ENCODE measurements around the gene PARD3B. TPM values are rescaled to one million over a fixed set of nuclear protein-coding genes. Genes with fewer than 3 reads are reported as not detected.
A peak's percentile ranks its signal among the peaks of the same experiment; 100 is the strongest.

The PARD3B gene
- total and polyA plus RNA-seq, 5 donors = 3.0 to 18.6 (median 15.6) TPM

DNA sequence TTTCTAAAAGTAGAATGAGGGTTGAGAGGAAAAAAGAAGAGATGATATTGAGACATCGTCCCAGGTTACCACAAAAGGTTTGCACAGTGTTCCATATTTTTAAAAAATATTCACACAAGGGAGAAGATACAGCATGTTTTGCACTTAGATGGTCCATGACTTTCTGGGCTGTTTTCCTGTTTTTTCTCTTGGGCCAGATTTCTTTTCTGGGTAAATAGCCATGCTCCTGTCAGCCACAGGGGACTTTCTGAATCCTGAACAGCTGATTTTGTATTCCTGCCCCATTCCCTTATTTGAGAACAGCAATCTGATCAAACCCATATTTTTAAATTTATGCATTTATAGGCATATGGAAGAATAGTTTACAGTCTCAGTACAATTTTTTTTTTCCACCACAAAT is 951.1 kb downstream of the PARD3B start:
- H3K4me3 ChIP-seq (ENCODE audit: low read length) = no peak overlapping the region
- intact Hi-C loops (cut with DNase I) = no loop called here
- no peak overlapping the region for H3K27ac ChIP-seq (ENCODE audit: low read length)
- ATAC-seq = peak in 1 of 2 donors; percentile 59
- WGBS = 71% methylated on average over 1 of the region's 1 CpG
- DNase-seq = no peak
- no peaks in the 10 kb centered on the region for H3K27me3 ChIP-seq (ENCODE audit: control insufficient read depth, insufficient read depth)
- no peaks in the 10 kb centered on the region for H3K9me3 ChIP-seq (ENCODE audit: control insufficient read depth, low read length)
- no peaks in the 10 kb centered on the region for H3K4me1 ChIP-seq (ENCODE audit: control insufficient read depth, insufficient read depth, low read length)

DNA sequence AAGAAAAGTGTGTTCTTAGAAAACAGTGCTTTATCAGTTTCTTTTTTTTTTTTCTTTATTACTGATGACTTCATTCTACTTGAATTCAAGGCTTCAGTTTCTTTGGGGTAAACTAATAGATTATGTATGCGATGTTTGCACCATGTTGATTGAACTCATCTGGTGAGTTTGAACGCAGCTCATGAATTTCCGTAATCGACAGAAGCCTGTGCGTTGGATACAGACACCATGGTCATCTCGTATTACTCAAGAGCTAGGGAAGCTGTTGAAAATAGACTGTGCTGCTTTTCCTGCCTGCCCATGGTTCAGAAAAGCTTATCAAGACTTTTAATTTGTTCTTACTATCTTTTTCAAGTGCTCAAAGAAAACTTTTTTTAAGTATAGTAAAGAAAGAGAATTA is 951.5 kb downstream of the PARD3B start:
- Histone ChIP-seq H3K27me3 (ENCODE audit: control insufficient read depth, insufficient read depth) (no peaks in the 10 kb centered on the region), H3K9me3 (ENCODE audit: control insufficient read depth, low read length) (no peaks in the 10 kb centered on the region), H3K4me1 (ENCODE audit: control insufficient read depth, insufficient read depth, low read length) (no peaks in the 10 kb centered on the region), H3K4me3 (ENCODE audit: low read length) (no peak overlapping the region), H3K27ac (ENCODE audit: low read length) (no peak overlapping the region)
- ATAC-seq (peak in 1 of 2 donors; percentile 72), DNase-seq (no peak)
- 56% methylated on average over 6 of the region's 6 CpGs for WGBS
- intact Hi-C loops (cut with DNase I) = no loop called here

DNA sequence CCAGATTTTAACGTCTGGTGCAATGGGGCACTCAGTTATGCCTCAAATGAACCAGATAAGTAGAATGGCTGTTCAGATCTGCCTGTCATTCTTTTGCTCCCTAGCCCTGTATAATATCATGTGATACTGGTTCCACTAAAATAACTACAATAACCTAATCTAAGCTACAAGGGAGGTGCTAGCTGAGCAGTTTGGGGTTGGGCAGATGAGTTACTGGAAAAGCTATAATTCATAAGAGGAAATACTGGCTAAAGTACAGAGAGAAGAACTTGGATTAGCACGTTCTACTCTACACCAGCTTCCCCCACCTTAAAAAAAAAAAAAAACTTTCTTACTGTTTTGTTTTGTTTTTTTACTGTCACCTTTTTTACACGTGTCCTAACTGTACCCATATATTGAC is 953.7 kb downstream of the PARD3B start:
- no peaks in the 10 kb centered on the region for H3K9me3 ChIP-seq (ENCODE audit: control insufficient read depth, low read length)
- no peak overlapping the region for H3K4me3 ChIP-seq (ENCODE audit: low read length)
- intact Hi-C loops (cut with DNase I) = no loop called here
- ATAC-seq (no peak), DNase-seq (no peak)
- H3K27ac ChIP-seq (ENCODE audit: low read length) = no peak overlapping the region
- WGBS = 84% methylated on average over 3 of the region's 3 CpGs
- H3K27me3 ChIP-seq (ENCODE audit: control insufficient read depth, insufficient read depth) = no peaks in the 10 kb centered on the region
- H3K4me1 ChIP-seq (ENCODE audit: control insufficient read depth, insufficient read depth, low read length) = no peaks in the 10 kb centered on the region

DNA sequence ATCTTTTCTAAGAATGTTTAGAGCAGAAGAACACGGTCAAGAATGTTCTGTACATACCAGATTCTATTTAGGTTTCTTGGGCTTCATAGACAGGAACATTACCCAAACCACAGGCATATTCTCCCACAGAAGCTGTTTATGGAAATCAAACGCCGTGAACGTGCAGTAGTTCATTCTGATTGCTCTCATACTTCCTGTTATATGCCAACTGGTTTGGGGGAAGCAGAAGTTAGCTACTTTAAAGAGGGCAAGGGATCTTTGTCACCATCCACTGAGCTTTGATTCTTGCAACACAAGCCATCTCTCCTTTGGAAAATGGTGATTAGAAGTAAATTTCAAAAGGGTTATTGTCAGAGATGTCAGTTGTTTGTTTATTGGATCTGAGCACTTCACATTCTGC is 954.8 kb downstream of the PARD3B start:
- Histone ChIP-seq H3K27ac (ENCODE audit: low read length) (no peak overlapping the region), H3K4me3 (ENCODE audit: low read length) (no peak overlapping the region), H3K9me3 (ENCODE audit: control insufficient read depth, low read length) (no peaks in the 10 kb centered on the region), H3K4me1 (ENCODE audit: control insufficient read depth, insufficient read depth, low read length) (no peaks in the 10 kb centered on the region), H3K27me3 (ENCODE audit: control insufficient read depth, insufficient read depth) (no peaks in the 10 kb centered on the region)
- 76% methylated on average over 4 of the region's 4 CpGs for WGBS
- no peak for ATAC-seq
- intact Hi-C loops (cut with DNase I) = no loop called here
- no peak for DNase-seq

GRCh38 chr2:205500951-205501350 is 955.7 kb downstream of the PARD3B start:
- no peak overlapping the region for H3K27ac ChIP-seq (ENCODE audit: low read length)
- WGBS = 96% methylated on average over 6 of the region's 6 CpGs
- DNase-seq (no peak), ATAC-seq (no peak)
- no peaks in the 10 kb centered on the region for H3K9me3 ChIP-seq (ENCODE audit: control insufficient read depth, low read length)
- H3K27me3 ChIP-seq (ENCODE audit: control insufficient read depth, insufficient read depth) = no peaks in the 10 kb centered on the region
- no peaks in the 10 kb centered on the region for H3K4me1 ChIP-seq (ENCODE audit: control insufficient read depth, insufficient read depth, low read length)
- intact Hi-C loops (cut with DNase I) = no loop called here
- H3K4me3 ChIP-seq (ENCODE audit: low read length) = no peak overlapping the region

GRCh38 chr2:205501826-205502225 is 956.6 kb downstream of the PARD3B start:
- ATAC-seq = no peak
- no peaks in the 10 kb centered on the region for H3K27me3 ChIP-seq (ENCODE audit: control insufficient read depth, insufficient read depth)
- no peak overlapping the region for H3K27ac ChIP-seq (ENCODE audit: low read length)
- no peaks in the 10 kb centered on the region for H3K9me3 ChIP-seq (ENCODE audit: control insufficient read depth, low read length)
- intact Hi-C loops (cut with DNase I) = no loop called here
- H3K4me1 ChIP-seq (ENCODE audit: control insufficient read depth, insufficient read depth, low read length) = no peaks in the 10 kb centered on the region
- no peak overlapping the region for H3K4me3 ChIP-seq (ENCODE audit: low read length)
- 68% methylated on average over 7 of the region's 7 CpGs for WGBS
- DNase-seq = no peak

- intact Hi-C loops (cut with DNase I) = no loop called here
- H3K27ac ChIP-seq (ENCODE audit: low read length) = no peak overlapping the region
- H3K4me3 ChIP-seq (ENCODE audit: low read length) = no peak overlapping the region
- no peak for DNase-seq
- no peaks in the 10 kb centered on the region for H3K27me3 ChIP-seq (ENCODE audit: control insufficient read depth, insufficient read depth)
- no peaks in the 10 kb centered on the region for H3K4me1 ChIP-seq (ENCODE audit: control insufficient read depth, insufficient read depth, low read length)
- WGBS = 89% methylated on average over 2 of the region's 2 CpGs
- no peak for ATAC-seq
- H3K9me3 ChIP-seq (ENCODE audit: control insufficient read depth, low read length) = no peaks in the 10 kb centered on the region
Measured at GRCh38 chr2:205505371-205505770, 960.1 kb downstream of the PARD3B start.

DNA sequence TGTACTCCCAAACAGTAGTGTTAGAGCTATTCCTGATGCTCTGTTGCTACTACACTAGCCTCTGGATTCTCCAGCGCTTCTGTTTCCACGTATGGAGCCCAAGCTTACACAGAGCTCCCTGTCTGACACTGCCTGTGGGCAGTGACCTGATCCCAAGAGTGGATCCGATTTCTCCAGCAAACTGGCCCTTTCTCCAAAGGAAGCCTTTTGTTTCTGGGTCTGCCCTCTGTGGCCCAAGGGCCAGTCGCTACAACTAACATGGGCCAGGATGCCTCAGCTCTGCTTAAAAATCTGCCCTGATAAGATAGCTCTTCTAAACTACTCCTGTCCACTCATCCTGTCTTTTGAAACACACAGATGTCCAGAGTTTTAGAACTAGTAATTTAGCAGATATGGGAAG is 964.4 kb downstream of the PARD3B start:
- intact Hi-C loops (cut with DNase I) = no loop called here
- no peak overlapping the region for H3K4me3 ChIP-seq (ENCODE audit: low read length)
- WGBS = 90% methylated on average over 4 of the region's 4 CpGs
- H3K27ac ChIP-seq (ENCODE audit: low read length) = no peak overlapping the region
- no peaks in the 10 kb centered on the region for H3K9me3 ChIP-seq (ENCODE audit: control insufficient read depth, low read length)
- H3K4me1 ChIP-seq (ENCODE audit: control insufficient read depth, insufficient read depth, low read length) = no peaks in the 10 kb centered on the region
- ATAC-seq (no peak), DNase-seq (no peak)
- no peaks in the 10 kb centered on the region for H3K27me3 ChIP-seq (ENCODE audit: control insufficient read depth, insufficient read depth)

DNA sequence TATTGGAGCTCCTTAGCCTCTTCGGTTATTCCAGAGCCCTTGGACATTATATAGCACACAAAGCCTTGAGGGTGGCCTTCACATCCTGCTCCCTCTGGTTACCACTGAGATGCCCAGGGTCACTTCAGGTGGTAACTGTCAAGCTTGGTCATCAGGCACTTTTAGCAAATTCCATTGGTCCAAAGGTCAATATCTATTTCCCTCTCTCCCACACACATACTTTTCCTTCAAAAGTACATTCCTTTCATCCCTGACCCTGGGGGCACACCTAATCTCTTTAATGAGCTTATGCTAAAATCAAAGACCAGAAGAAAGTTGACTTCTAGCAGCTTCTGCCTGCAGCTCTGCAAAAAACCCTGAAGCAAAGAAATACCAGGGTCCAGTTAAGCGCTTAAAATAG is 965.1 kb downstream of the PARD3B start:
- Histone ChIP-seq H3K27me3 (ENCODE audit: control insufficient read depth, insufficient read depth) (no peaks in the 10 kb centered on the region), H3K4me1 (ENCODE audit: control insufficient read depth, insufficient read depth, low read length) (no peaks in the 10 kb centered on the region), H3K9me3 (ENCODE audit: control insufficient read depth, low read length) (no peaks in the 10 kb centered on the region), H3K4me3 (ENCODE audit: low read length) (no peak overlapping the region), H3K27ac (ENCODE audit: low read length) (no peak overlapping the region)
- ATAC-seq = no peak
- intact Hi-C loops (cut with DNase I) = no loop called here
- WGBS = 77% methylated on average over 2 of the region's 2 CpGs
- DNase-seq = no peak

DNA sequence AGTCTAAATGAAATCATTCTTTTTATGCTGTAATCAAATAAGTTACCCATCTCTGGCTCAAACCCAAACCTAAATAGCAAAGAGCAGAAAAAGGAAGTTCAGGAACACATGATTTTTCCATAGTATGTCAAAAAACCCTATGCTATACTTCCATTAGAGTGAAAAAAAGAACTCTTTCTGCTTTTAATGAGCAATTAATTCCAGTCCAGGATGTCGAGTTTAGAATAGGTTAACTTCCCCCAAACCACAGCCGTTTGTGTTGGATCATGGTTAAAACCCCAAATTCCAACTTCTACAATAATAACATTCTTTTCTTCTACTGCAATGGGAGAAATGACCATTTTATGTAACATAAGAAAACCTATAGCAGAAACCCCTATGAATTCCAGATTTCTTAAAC is 965.9 kb downstream of the PARD3B start:
- WGBS = 48% methylated on average over 2 of the region's 2 CpGs
- intact Hi-C loops (cut with DNase I) = no loop called here

DNA sequence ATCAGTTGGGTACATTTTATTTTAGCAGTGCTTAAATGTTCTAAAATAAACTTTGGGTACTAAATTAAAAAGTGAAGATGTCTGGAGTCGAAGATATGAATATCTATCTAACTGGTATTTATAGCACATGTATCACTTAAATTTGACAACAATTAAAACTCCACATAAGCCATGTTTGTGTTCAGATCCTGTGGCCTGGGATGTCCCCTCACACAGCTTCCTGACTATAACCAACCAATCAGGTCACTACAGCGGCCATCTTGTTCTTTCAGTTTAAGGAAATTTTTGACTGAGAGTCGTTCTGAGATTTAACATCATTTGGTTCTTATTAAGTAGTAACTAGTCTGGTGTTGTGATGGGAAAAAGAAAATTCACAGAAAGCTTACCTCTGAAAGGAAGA is 966.4 kb downstream of the PARD3B start:
- ATAC-seq = no peak
- 80% methylated on average over 3 of the region's 3 CpGs for WGBS
- intact Hi-C loops (cut with DNase I) = no loop called here

More for the DNA sequence above, 965.9 kb downstream of the PARD3B start:
- Histone ChIP-seq H3K27ac (ENCODE audit: low read length) (no peak overlapping the region), H3K4me1 (ENCODE audit: control insufficient read depth, insufficient read depth, low read length) (no peaks in the 10 kb centered on the region), H3K4me3 (ENCODE audit: low read length) (no peak overlapping the region), H3K9me3 (ENCODE audit: control insufficient read depth, low read length) (no peaks in the 10 kb centered on the region), H3K27me3 (ENCODE audit: control insufficient read depth, insufficient read depth) (no peaks in the 10 kb centered on the region)
- ATAC-seq (no peak), DNase-seq (no peak)

DNA sequence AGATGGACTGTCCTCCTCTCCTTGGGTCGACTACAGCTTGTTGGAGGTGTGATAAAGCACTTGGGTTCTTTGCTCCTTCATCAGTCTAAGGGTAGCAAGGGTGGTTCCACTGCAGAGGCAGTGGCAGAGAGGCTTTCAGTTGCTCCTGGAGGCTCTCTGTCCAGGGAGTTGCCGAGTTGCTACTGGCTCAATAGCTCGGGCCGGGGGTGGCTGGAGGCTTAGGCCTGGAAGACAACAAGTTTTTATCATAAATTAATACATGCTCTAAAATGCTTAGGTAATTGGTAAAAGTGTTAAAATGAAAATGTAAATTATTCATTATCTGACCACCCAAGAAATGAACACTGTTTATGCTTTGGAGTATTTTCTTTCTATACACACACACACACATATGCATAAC is 975.0 kb downstream of the PARD3B start:
- Histone ChIP-seq H3K27me3 (ENCODE audit: control insufficient read depth, insufficient read depth) (no peaks in the 10 kb centered on the region), H3K27ac (ENCODE audit: low read length) (no peak overlapping the region), H3K4me1 (ENCODE audit: control insufficient read depth, insufficient read depth, low read length) (no peaks in the 10 kb centered on the region), H3K9me3 (ENCODE audit: control insufficient read depth, low read length) (no peaks in the 10 kb centered on the region), H3K4me3 (ENCODE audit: low read length) (no peak overlapping the region)
- WGBS = 83% methylated on average over 4 of the region's 4 CpGs
- intact Hi-C loops (cut with DNase I) = no loop called here
- DNase-seq = no peak
- ATAC-seq = no peak

More for the DNA sequence above, 966.4 kb downstream of the PARD3B start:
- H3K9me3 ChIP-seq (ENCODE audit: control insufficient read depth, low read length) = no peaks in the 10 kb centered on the region
- DNase-seq = no peak
- no peak overlapping the region for H3K4me3 ChIP-seq (ENCODE audit: low read length)
- H3K27ac ChIP-seq (ENCODE audit: low read length) = no peak overlapping the region
- no peaks in the 10 kb centered on the region for H3K4me1 ChIP-seq (ENCODE audit: control insufficient read depth, insufficient read depth, low read length)
- no peaks in the 10 kb centered on the region for H3K27me3 ChIP-seq (ENCODE audit: control insufficient read depth, insufficient read depth)

All from right cardiac atrium (tissue), 5 donors.